GM10248 (cell line): ENCODE results near the gene SDC1.
"Not testable (repeated sequence)": the region's sequence is repeated elsewhere in the genome, so short reads cannot be mapped to it uniquely, and the experiment has no call there.

Source experiments
- CTCF ChIA-PET: fragments of 300-600 bp; sonication (Branson Sonifier 250); formaldehyde crosslinking; extraction: SDS; loops from one replicate; lab custom pipeline; 2021; ENCODE audit warnings: antibody characterized with exemption; lab: Yijun Ruan, JAX
- POLR2A ChIA-PET: fragments of 350-650 bp; sonication (Branson Sonifier 250); formaldehyde crosslinking; extraction: SDS; loops from one replicate; lab custom pipeline; 2020; ENCODE audit warnings: antibody characterized with exemption; lab: Yijun Ruan, JAX
- DNase-seq: peaks from one replicate; pipeline ENCODE4 v3.0.0; 2012; ENCODE audit errors: extremely low spot score
- TF ChIP-seq, protein P1 (sequence below): IDR thresholded peaks from 2 replicates; pipeline ENCODE4 v1.5.1; 2012; ENCODE audit warnings: mild to moderate bottlenecking, low read depth; ENCODE audit errors: extremely low read depth, missing control alignments, control extremely low read depth

The SDC1 gene, protein sequence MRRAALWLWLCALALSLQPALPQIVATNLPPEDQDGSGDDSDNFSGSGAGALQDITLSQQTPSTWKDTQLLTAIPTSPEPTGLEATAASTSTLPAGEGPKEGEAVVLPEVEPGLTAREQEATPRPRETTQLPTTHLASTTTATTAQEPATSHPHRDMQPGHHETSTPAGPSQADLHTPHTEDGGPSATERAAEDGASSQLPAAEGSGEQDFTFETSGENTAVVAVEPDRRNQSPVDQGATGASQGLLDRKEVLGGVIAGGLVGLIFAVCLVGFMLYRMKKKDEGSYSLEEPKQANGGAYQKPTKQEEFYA

GRCh38 chr2:20224716-20225293 lies at the start of gene SDC1:
SDC1 (minus strand) TSS chr2:20225130; CDS start chr2:20224867, 263 bp downstream.
- POLR2A ChIA-PET: interaction anchor here (0.9 kb wide), 1 partner anchor 223 kb away, joined by 4 read pairs; no protein-coding TSS in a partner anchor
- CTCF ChIA-PET: interaction anchor here (0.8 to 8.7 kb wide), 38 partner anchors 8 to 426 kb away, joined by 3 to 128 read pairs (median 5); partner anchors contain the start of gene HS1BP3
- TF ChIP-seq, protein P1, sequence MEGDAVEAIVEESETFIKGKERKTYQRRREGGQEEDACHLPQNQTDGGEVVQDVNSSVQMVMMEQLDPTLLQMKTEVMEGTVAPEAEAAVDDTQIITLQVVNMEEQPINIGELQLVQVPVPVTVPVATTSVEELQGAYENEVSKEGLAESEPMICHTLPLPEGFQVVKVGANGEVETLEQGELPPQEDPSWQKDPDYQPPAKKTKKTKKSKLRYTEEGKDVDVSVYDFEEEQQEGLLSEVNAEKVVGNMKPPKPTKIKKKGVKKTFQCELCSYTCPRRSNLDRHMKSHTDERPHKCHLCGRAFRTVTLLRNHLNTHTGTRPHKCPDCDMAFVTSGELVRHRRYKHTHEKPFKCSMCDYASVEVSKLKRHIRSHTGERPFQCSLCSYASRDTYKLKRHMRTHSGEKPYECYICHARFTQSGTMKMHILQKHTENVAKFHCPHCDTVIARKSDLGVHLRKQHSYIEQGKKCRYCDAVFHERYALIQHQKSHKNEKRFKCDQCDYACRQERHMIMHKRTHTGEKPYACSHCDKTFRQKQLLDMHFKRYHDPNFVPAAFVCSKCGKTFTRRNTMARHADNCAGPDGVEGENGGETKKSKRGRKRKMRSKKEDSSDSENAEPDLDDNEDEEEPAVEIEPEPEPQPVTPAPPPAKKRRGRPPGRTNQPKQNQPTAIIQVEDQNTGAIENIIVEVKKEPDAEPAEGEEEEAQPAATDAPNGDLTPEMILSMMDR: no peak
- no peak for DNase-seq

DNA sequence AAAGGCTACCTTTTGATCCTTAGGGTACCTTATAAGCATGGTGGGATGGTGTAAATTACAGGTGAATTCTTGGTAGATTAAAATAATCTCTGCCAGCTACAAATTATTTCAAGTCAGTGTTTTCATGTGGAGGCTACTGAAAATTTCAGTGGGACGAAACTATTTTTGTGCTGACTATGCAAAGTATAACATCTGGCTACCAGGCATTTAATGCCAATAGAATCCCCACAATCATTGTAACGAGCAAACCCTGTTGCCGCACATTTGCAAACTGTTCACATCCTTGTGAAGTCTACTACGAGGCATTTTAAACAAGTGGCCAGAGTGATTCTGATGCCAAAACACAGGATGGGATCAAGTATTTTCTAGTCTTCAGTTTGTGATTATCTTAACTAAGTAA lies 48.1 kb upstream of the SDC1 start:
- TF ChIP-seq, protein P1: no peak
- no peak for DNase-seq
- POLR2A ChIA-PET: no interaction called here
- CTCF ChIA-PET: interaction anchor here (1.3 kb wide), 1 partner anchor 13 kb away, joined by 3 read pairs; no protein-coding TSS in a partner anchor

DNA sequence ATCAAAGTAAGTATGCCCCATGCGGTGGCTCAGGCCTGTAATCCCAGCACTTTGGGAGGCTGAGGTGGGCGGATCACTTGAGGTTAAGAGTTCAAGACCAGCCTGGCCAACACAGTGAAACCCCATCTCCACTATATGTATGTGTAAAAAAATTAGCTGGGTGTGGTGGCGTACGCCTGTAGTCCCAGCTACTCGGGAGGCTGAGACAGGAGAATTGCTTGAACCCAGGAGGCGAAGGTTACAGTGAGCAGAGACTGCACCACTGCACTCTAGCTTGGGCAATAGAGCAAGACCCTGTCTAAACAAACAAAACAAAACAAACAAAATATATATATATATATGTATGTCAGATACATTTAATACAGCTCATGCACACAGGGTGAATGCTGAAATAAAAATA lies 43.4 kb upstream of the SDC1 start:
- POLR2A ChIA-PET, DNase-seq: not testable (repeated sequence)
- CTCF ChIA-PET: interaction anchor here (1.0 kb wide), 1 partner anchor 8 kb away, joined by 3 read pairs; no protein-coding TSS in a partner anchor

DNA sequence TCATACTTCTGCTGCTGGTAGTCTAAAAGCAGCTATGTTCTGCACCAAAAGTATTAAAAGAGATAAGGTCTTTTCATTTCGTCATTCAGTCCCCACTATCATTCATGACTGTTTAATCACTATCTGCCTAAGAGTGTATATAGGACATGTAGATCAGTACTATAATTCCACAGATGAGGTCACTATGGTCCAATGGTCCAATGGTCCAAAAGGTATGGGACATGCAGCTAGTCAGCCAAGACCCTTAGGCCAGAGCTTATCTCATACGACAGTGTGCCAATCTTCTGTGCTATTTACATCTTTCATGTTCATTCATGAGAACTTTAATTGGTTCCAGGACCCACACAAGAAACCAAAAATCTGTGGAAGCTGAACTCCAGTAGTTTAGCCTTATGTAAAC lies 42.6 kb upstream of the SDC1 start:
- TF ChIP-seq, protein P1: no peak
- no peak for DNase-seq
- CTCF ChIA-PET: no interaction called here
- POLR2A ChIA-PET: no interaction called here

- TF ChIP-seq, protein P1: no peak
- ChIA-PET CTCF (interaction anchor here (1.1 to 2.4 kb wide), 2 partner anchors 20 to 22 kb away, joined by 3 to 9 read pairs; no protein-coding TSS in a partner anchor), POLR2A (no interaction called here)
- no peak for DNase-seq
These were observed 39.7 kb upstream of the SDC1 start for GRCh38 chr2:20264629-20265028.

GRCh38 chr2:20257411-20257810 lies 32.5 kb upstream of the SDC1 start:
- no peak for DNase-seq
- CTCF ChIA-PET: no interaction called here
- TF ChIP-seq, protein P1: no peak
- POLR2A ChIA-PET: no interaction called here

DNA sequence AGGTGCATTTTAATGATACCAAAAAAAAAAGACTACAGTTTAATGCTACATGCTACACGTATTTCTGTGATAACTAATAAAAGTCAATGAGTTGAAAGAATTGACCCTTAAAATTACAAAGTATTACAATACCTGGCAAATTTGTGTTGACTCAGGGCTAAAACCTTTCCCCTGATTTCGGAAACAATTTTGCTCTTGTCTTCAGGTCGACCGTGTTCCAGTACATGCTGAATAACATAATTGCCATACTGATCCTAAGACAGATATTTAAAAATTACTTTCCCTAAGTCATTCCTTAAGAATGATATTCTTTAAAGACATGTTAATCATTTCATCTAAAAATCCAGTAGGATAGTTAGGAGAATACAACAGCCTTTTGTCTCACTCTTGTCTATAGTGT lies 29.8 kb upstream of the SDC1 start:
- ChIA-PET POLR2A (no interaction called here), CTCF (interaction anchor here (1.1 kb wide), 1 partner anchor 12 kb away, joined by 3 read pairs; no protein-coding TSS in a partner anchor)

More for the DNA sequence above, 29.8 kb upstream of the SDC1 start:
- TF ChIP-seq, protein P1: no peak
- DNase-seq: no peak
